Liver (tissue), 3 donors: Measurements from ENCODE around the gene FER.

ENCODE experiments used
- ATF3 ChIP-seq: IDR thresholded peaks from 2 replicates; pipeline ENCODE4 v1.6.1; 2016; ENCODE audit warnings: antibody characterized with exemption
- CTCF ChIP-seq: fragments of 150-350 bp; IDR thresholded peaks from 2 replicates; pipeline ENCODE4 v1.5.1; 2017; ENCODE audit warnings: improper control_type of control experiment, low read depth, low read length; ENCODE audit not compliant: missing input control
- EGR1 ChIP-seq, 2 donors: IDR thresholded peaks; 2 replicates each; pipeline ENCODE4 v1.6.1; 2016 to 2018; ENCODE audit warnings: antibody characterized with exemption in 2 of 2, low read depth in 2 of 2
- FOXA1 ChIP-seq: IDR thresholded peaks from 2 replicates; pipeline ENCODE4 v1.6.1; 2016; ENCODE audit warnings: antibody characterized with exemption
- GABPA ChIP-seq, 2 donors: IDR thresholded peaks in 1 of 2; conservative IDR thresholded peaks in 1 of 2; 2 replicates each; pipeline ENCODE4 v1.6.1; 2016; ENCODE audit warnings: antibody characterized with exemption in 2 of 2, mild to moderate bottlenecking in 1 of 2, moderate library complexity in 1 of 2
- HNF4A ChIP-seq, 2 donors: conservative IDR thresholded peaks; 2 replicates each; pipeline ENCODE4 v1.6.1; 2016; ENCODE audit warnings: antibody characterized with exemption in 2 of 2, mild to moderate bottlenecking in 2 of 2
- HNF4G ChIP-seq: IDR thresholded peaks from 2 replicates; pipeline ENCODE4 v1.6.1; 2016; ENCODE audit warnings: antibody characterized with exemption
- JUND ChIP-seq, 2 donors: IDR thresholded peaks; 2 replicates each; pipeline ENCODE4 v1.6.1; 2016; ENCODE audit warnings: antibody characterized with exemption in 2 of 2
- MAX ChIP-seq: IDR thresholded peaks from 2 replicates; pipeline ENCODE4 v1.6.1; 2016; ENCODE audit warnings: antibody characterized with exemption
- RAD21 ChIP-seq, 2 donors: IDR thresholded peaks; 2 replicates each; pipeline ENCODE4 v1.6.1; 2016; ENCODE audit warnings: antibody characterized with exemption in 2 of 2, mild to moderate bottlenecking in 2 of 2
- REST ChIP-seq: IDR thresholded peaks from 2 replicates; pipeline ENCODE4 v1.6.1; 2016; ENCODE audit warnings: antibody characterized with exemption, mild to moderate bottlenecking
- RXRA ChIP-seq, 2 donors: IDR thresholded peaks; 2 replicates each; pipeline ENCODE4 v1.6.1; 2017 to 2018; ENCODE audit warnings: antibody characterized with exemption in 2 of 2, mild to moderate bottlenecking in 1 of 2
- YY1 ChIP-seq: IDR thresholded peaks from 2 replicates; pipeline ENCODE4 v1.6.1; 2016; ENCODE audit warnings: antibody characterized with exemption, mild to moderate bottlenecking
- ZBTB33 ChIP-seq: IDR thresholded peaks from 2 replicates; pipeline ENCODE4 v1.6.1; 2016; ENCODE audit warnings: antibody characterized with exemption
- donor health status: healthy.
- donor health status: healthy.

GRCh38 chr5:108749128-108749861, 1.6 kb downstream of the FER start:
- TF ChIP-seq CTCF (no peak), RXRA (IDR thresholded peaks at IDR 0.05) (no peak), HNF4G (no peak), RAD21 (IDR thresholded peaks at IDR 0.05) (no peak), ZBTB33 (no peak), EGR1 (IDR thresholded peaks at IDR 0.05; ENCODE audit: low read depth in 2 of 2) (no peak), FOXA1 (no peak), ATF3 (no peak), YY1 (no peak), JUND (IDR thresholded peaks at IDR 0.05) (no peak), MAX (no peak), GABPA (IDR thresholded peaks at IDR 0.05 in 1 of 2, conservative IDR thresholded peaks at IDR 0.05 in 1 of 2) (no peak), REST (no peak), HNF4A (conservative IDR thresholded peaks at IDR 0.05) (no peak)
